Activated CD4-positive, alpha-beta T cell treated with anti-CD3 and anti-CD28 coated beads, Interleukin-2, amount 10 ng/mL, durations not matched to agents 7 days and 5 days (primary cell): ENCODE data around the gene TADA3. TPM values are rescaled to one million over a fixed set of nuclear protein-coding genes. Genes with fewer than 3 reads are reported as not detected.

Experiments
- CTCF ChIA-PET: fragments of 350-600 bp; sonication (Branson Sonifier 250); formaldehyde crosslinking; loops from one replicate; lab custom pipeline; 2021; ENCODE audit warnings: antibody characterized with exemption; lab: Charles Lee
- POLR2A ChIA-PET: fragments of 350-600 bp; sonication (Branson Sonifier 250); formaldehyde crosslinking; loops from one replicate; lab custom pipeline; 2021; ENCODE audit warnings: antibody characterized with exemption; lab: Charles Lee
- DNase-seq: peaks from one replicate; pipeline ENCODE4 v3.0.0-alpha.2; 2020
- H3K27ac Mint-ChIP-seq: one replicate; pipeline ENCODE4 v1.8.0; 2021; ENCODE audit warnings: mild to moderate bottlenecking, moderate library complexity, mixed read lengths
- H3K27me3 Mint-ChIP-seq: one replicate; pipeline ENCODE4 v1.8.0; 2021; ENCODE audit warnings: mixed read lengths
- H3K36me3 Mint-ChIP-seq: one replicate; pipeline ENCODE4 v1.8.0; 2021; ENCODE audit warnings: low read depth, mixed read lengths
- H3K4me1 Mint-ChIP-seq: one replicate; pipeline ENCODE4 v1.8.0; 2021; ENCODE audit warnings: mixed read lengths
- H3K4me3 Mint-ChIP-seq: one replicate; pipeline ENCODE4 v1.8.0; 2021; ENCODE audit warnings: mild to moderate bottlenecking, moderate library complexity, mixed read lengths
- H3K9me3 Mint-ChIP-seq: one replicate; pipeline ENCODE4 v1.8.0; 2021; ENCODE audit warnings: mixed read lengths
- total RNA-seq, 2 experiments: library from RNA; stranded (reverse); gene quantifications; one replicate each; pipeline ENCODE4 v1.2.3, GENCODE V29; 2021

Gene TADA3, protein sequence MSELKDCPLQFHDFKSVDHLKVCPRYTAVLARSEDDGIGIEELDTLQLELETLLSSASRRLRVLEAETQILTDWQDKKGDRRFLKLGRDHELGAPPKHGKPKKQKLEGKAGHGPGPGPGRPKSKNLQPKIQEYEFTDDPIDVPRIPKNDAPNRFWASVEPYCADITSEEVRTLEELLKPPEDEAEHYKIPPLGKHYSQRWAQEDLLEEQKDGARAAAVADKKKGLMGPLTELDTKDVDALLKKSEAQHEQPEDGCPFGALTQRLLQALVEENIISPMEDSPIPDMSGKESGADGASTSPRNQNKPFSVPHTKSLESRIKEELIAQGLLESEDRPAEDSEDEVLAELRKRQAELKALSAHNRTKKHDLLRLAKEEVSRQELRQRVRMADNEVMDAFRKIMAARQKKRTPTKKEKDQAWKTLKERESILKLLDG
- total RNA-seq = 10 to 100 TPM; 77.6 to 82.3 TPM

GRCh38 chr3:9792405-9793160, at the start of gene TADA3, which contains the start of gene ARPC4:
Gene TADA3, minus strand, starts transcription at chr3:9792473. Its CDS starts 1,007 bp downstream, at chr3:9791466.
Gene ARPC4, plus strand, starts transcription at chr3:9793082. Its CDS starts 40 bp downstream, at chr3:9793122.
- no peaks in the 10 kb centered on the region for H3K27me3 Mint-ChIP-seq
- peaks cover 68% of the 10 kb centered on the region for H3K4me1 Mint-ChIP-seq
- peak; percentile 94 for DNase-seq
- POLR2A ChIA-PET = interaction anchor here (0.6 to 1.7 kb wide), 2 partner anchors 26 to 60 kb away, joined by 3 read pairs; no protein-coding TSS in a partner anchor
- H3K27ac Mint-ChIP-seq = peak within 1 kb of the TSS; percentile 100
- peaks cover 62% of the 10 kb centered on the region for H3K36me3 Mint-ChIP-seq
- CTCF ChIA-PET = interaction anchor here (0.6 to 2.4 kb wide), 15 partner anchors 9 to 471 kb away, joined by 3 to 7 read pairs (median 4); partner anchors contain the start of genes CAMK1 and OGG1
- H3K4me3 Mint-ChIP-seq = peak within 1 kb of the TSS; percentile 98
- H3K9me3 Mint-ChIP-seq = no peaks in the 10 kb centered on the region

- CTCF ChIA-PET = interaction anchor here (0.7 to 1.5 kb wide), 4 partner anchors 21 to 90 kb away, joined by 3 to 4 read pairs (median 4); no protein-coding TSS in a partner anchor
- Mint-ChIP-seq H3K27me3 (no peaks in the 10 kb centered on the region), H3K36me3 (peaks cover 24% of the 10 kb centered on the region), H3K9me3 (no peaks in the 10 kb centered on the region), H3K4me1 (peaks cover 25% of the 10 kb centered on the region), H3K4me3 (no peak overlapping the region), H3K27ac (no peak overlapping the region)
- POLR2A ChIA-PET = no interaction called here
- no peak for DNase-seq
Observed at GRCh38 chr3:9841015-9841414, 48.7 kb upstream of the TADA3 start.

GRCh38 chr3:9838856-9839255, 46.6 kb upstream of the TADA3 start:
- Mint-ChIP-seq H3K36me3 (peaks cover 39% of the 10 kb centered on the region), H3K9me3 (no peaks in the 10 kb centered on the region), H3K27ac (no peak overlapping the region), H3K4me3 (no peak overlapping the region), H3K4me1 (peaks cover 14% of the 10 kb centered on the region), H3K27me3 (no peaks in the 10 kb centered on the region)
- DNase-seq = no peak
- ChIA-PET POLR2A (no interaction called here), CTCF (interaction anchor here (0.6 kb wide), 1 partner anchor 53 kb away, joined by 3 read pairs; no protein-coding TSS in a partner anchor)

- POLR2A ChIA-PET = no interaction called here
Observed at GRCh38 chr3:9837701-9838582, 45.7 kb upstream of the TADA3 start.

DNA sequence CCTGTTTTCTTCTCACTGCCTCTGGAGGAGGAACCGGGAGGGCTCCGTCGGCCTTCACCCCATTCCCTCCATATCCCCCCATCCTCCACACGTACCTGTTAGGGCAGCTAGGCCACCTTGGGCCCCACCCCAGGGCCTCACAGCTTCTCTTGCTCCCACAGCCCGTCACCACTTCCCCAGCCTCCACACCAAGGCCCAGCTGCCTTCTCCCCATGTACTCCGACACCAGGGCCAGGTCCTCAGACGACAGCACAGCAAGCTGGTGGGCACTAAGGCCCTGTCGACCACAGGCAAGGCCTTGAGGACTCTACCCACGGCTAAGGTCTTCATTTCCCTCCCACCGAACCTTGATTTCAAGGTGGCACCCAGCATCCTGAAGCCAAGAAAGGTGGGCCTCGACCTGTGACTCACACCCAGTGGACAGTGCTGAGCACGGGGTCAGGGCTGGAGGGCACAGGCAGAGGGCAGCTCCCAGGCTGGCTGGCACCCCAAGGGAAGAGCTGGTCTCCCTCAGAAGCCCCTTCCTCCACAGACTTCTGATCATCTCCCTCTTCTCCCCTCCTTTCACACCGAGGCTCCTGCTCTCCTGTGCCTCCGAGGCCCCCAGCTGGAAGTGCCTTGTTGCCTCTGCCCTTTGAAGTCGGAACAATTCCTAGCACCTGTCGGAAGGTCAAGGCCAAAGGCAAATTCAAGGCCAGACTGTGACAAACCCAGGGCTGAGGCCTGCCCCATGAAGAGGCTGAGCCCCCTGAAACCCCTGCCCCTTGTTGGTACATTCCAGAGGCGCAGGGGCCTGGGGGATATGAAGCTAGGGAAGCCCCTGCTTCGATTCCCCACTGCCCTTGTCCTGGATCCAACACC, 42.5 kb upstream of the TADA3 start:
- DNase-seq = no peak
- H3K4me3 Mint-ChIP-seq = no peak overlapping the region
- no peak overlapping the region for H3K27ac Mint-ChIP-seq
- ChIA-PET POLR2A (no interaction called here), CTCF (no interaction called here)
- H3K36me3 Mint-ChIP-seq = peaks cover 33% of the 10 kb centered on the region
- no peaks in the 10 kb centered on the region for H3K27me3 Mint-ChIP-seq
- no peaks in the 10 kb centered on the region for H3K9me3 Mint-ChIP-seq
- H3K4me1 Mint-ChIP-seq = peaks cover 7% of the 10 kb centered on the region

More at GRCh38 chr3:9837701-9838582, 45.7 kb upstream of the TADA3 start:
- H3K9me3 Mint-ChIP-seq = no peaks in the 10 kb centered on the region
- DNase-seq = no peak
- H3K4me1 Mint-ChIP-seq = peaks cover 10% of the 10 kb centered on the region
- peaks cover 39% of the 10 kb centered on the region for H3K36me3 Mint-ChIP-seq
- H3K4me3 Mint-ChIP-seq = no peak overlapping the region
- peak overlapping the region; percentile 61 for H3K27ac Mint-ChIP-seq
- no peaks in the 10 kb centered on the region for H3K27me3 Mint-ChIP-seq
- CTCF ChIA-PET = interaction anchor here (0.8 to 1.2 kb wide), 3 partner anchors 9 to 32 kb away, joined by 3 to 4 read pairs (median 3); no protein-coding TSS in a partner anchor

GRCh38 chr3:9833078-9833477, 40.8 kb upstream of the TADA3 start:
- peaks cover 28% of the 10 kb centered on the region for H3K36me3 Mint-ChIP-seq
- no peaks in the 10 kb centered on the region for H3K27me3 Mint-ChIP-seq
- POLR2A ChIA-PET = no interaction called here
- CTCF ChIA-PET = no interaction called here
- H3K4me1 Mint-ChIP-seq = peaks cover 7% of the 10 kb centered on the region
- H3K4me3 Mint-ChIP-seq = no peak overlapping the region
- no peaks in the 10 kb centered on the region for H3K9me3 Mint-ChIP-seq
- H3K27ac Mint-ChIP-seq = no peak overlapping the region
- no peak for DNase-seq

DNA sequence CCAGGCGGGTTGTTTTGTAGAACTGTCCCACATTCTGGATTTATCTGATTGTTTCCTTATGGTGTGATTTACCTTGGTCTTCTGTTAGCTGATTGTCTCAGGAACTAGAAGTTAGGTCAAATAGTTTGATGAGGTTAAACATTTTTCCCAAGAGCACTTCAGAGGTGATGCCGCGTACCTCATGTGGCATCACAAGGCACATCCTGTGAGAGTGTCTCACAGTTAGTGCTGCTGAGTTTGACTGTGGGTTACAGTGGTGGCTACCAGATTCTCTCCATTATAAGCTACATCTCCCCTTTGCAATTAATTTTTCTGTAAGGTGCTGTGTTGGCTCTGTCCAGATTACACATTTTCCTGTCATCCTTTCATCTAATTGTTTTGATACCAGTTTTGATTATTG, 39.0 kb upstream of the TADA3 start:
- no peaks in the 10 kb centered on the region for H3K27me3 Mint-ChIP-seq
- no peak for DNase-seq
- no peak overlapping the region for H3K27ac Mint-ChIP-seq
- H3K4me1 Mint-ChIP-seq = peaks cover 12% of the 10 kb centered on the region
- ChIA-PET POLR2A (no interaction called here), CTCF (interaction anchor here (0.7 to 1.6 kb wide), 3 partner anchors 11 to 458 kb away, joined by 3 to 8 read pairs (median 3); no protein-coding TSS in a partner anchor)
- H3K36me3 Mint-ChIP-seq = peaks cover 28% of the 10 kb centered on the region
- no peaks in the 10 kb centered on the region for H3K9me3 Mint-ChIP-seq
- no peak overlapping the region for H3K4me3 Mint-ChIP-seq

DNA sequence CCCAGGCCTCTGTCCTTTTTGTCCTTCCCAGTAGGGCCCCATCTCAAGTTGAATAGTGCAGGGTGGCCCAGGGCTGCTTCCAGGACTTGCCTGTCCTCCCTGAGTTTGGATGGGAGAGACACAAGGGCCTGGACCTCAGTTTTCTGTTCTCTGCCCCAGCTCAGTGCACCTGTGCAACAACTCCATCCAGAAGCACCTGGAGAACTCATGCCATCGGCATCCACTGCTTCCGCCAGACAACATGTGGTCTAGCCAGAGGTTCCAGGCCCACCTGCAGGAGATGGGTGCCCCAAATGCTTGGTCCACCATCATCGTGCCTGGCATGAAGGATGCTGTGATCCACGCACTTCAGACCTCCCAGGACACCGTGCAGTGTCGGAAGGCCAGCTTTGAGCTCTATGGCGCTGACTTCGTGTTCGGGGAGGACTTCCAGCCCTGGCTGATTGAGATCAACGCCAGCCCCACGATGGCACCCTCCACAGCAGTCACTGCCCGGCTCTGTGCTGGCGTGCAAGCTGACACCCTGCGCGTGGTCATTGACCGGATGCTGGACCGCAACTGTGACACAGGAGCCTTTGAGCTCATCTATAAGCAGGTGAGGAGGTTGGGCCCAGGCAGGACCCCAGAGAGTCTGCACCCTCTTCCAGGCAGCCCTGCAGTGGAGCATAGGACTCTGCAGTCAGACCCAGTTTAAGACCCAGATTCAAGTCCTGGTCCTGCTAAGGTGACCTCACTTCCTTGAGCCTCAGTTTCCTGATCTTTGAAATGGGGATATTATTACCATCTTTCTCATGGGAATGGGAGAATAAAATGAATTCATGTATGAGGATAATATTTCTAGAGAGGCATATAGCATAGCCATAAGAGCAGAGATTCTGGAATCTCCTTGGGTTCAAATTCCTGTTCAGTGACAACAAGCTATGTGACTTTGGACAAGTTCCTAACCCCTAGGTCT, 36.8 kb upstream of the TADA3 start:
- H3K27me3 Mint-ChIP-seq = no peaks in the 10 kb centered on the region
- POLR2A ChIA-PET = no interaction called here
- H3K27ac Mint-ChIP-seq = no peak overlapping the region
- DNase-seq = no peak
- CTCF ChIA-PET = interaction anchor here (0.8 to 1.0 kb wide), 2 partner anchors 8 to 10 kb away, joined by 3 to 4 read pairs; no protein-coding TSS in a partner anchor
- no peak overlapping the region for H3K4me3 Mint-ChIP-seq
- no peaks in the 10 kb centered on the region for H3K9me3 Mint-ChIP-seq
- peaks cover 11% of the 10 kb centered on the region for H3K36me3 Mint-ChIP-seq
- peaks cover 12% of the 10 kb centered on the region for H3K4me1 Mint-ChIP-seq

DNA sequence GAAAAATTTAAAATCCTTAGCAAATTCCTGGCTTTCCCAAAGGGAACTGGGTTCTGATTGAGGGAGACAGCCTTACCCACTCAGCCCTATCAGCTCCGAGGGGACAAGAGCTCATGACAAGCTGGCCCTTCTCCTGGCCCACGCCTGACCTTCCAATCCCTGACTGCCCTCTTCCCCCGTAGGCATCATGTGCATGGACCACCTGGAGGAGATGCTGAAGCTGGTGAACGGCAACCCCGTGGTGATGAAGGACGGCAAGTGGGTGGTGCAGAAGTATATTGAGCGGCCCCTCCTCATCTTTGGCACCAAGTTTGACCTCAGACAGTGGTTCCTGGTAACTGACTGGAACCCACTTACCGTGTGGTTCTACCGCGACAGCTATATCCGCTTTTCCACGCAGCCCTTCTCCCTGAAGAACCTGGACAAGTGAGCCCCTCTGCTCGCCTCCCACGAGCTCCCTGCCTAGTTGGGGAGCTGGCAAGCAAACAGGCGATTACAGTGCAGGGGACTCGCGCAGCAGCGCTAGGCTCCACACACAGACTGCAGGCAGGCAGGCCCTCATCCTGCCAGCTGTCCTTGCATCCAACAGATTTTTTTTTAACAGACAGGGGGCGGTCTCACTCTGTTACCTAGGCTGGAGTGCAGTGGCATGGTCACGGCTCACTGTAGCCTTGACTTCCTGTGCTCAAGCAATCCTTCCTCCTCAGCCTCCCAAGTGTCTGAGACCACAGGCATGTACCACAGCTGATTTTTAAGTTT, 34.7 kb upstream of the TADA3 start:
- Mint-ChIP-seq H3K4me3 (no peak overlapping the region), H3K27me3 (no peaks in the 10 kb centered on the region), H3K4me1 (peaks cover 12% of the 10 kb centered on the region), H3K36me3 (peaks cover 6% of the 10 kb centered on the region), H3K27ac (no peak overlapping the region), H3K9me3 (no peaks in the 10 kb centered on the region)
- DNase-seq = peak; percentile 47
- ChIA-PET CTCF (interaction anchor here (0.5 to 1.4 kb wide), 10 partner anchors 9 to 855 kb away, joined by 3 to 7 read pairs (median 3); no protein-coding TSS in a partner anchor), POLR2A (no interaction called here)
